Gastrocnemius medialis (tissue), 4 donors: ENCODE data around the gene YPEL5. TPM values are rescaled to one million over a fixed set of nuclear protein-coding genes. Genes with fewer than 3 reads are reported as not detected.

ENCODE experiments used
- ATAC-seq, 2 donors: fragments of 150-250 bp; one replicate each; pipeline ENCODE4 v1.9.1; 2016
- DNase-seq, 2 donors: peaks; one replicate each; pipeline ENCODE4 v3.0.0-alpha.2; 2019
- H3K27ac ChIP-seq, 4 donors: fragments of 200-600 bp; sonication (generic); 1 replicate in 1 of 4; 2 replicates in 3 of 4; pipeline ENCODE4 v1.5.1; 2016 to 2018; ENCODE audit warnings: mild to moderate bottlenecking in 2 of 4, moderate library complexity in 1 of 4
- H3K27me3 ChIP-seq, 3 donors: fragments of 200-600 bp; sonication (generic) in 2 of 3; 1 replicate in 1 of 3; 2 replicates in 2 of 3; pipeline versions ENCODE4 v1.5.1 to v1.6.0; 2016 to 2019; ENCODE audit warnings: mild to moderate bottlenecking in 1 of 3, moderate library complexity in 1 of 3
- H3K36me3 ChIP-seq, 2 donors: fragments of 200-600 bp; sonication (generic) in 1 of 2; one replicate each; pipeline ENCODE4 v1.5.1; 2017 to 2018
- H3K4me1 ChIP-seq, 2 donors: fragments of 200-600 bp; sonication (generic) in 1 of 2; one replicate each; pipeline ENCODE4 v1.5.1; 2016 to 2017; ENCODE audit warnings: mild to moderate bottlenecking in 2 of 2
- H3K4me3 ChIP-seq, 4 donors: fragments of 200-600 bp; sonication (generic) in 3 of 4; 1 replicate in 1 of 4; 2 replicates in 3 of 4; pipeline ENCODE4 v1.5.1; 2016 to 2019; ENCODE audit warnings: mild to moderate bottlenecking in 2 of 4
- H3K9me3 ChIP-seq, 3 donors: fragments of 200-600 bp; sonication (generic) in 2 of 3; 1 replicate in 1 of 3; 2 replicates in 2 of 3; pipeline ENCODE4 v1.5.1; 2016 to 2019
- POLR2A ChIP-seq, 2 donors: fragments of 450-650 bp; IDR thresholded peaks; one replicate each; pipeline ENCODE4 v1.6.1; 2017; ENCODE audit warnings: antibody characterized with exemption in 2 of 2, mild to moderate bottlenecking in 2 of 2, moderate library complexity in 2 of 2
- in situ Hi-C, 4 donors: fragments of 200-750 bp; cut with MboI; loops; one replicate each; pipeline versions ENCODE4 v1.15.0 to v1.8.0; 2017; ENCODE audit warnings: low sequenced_read_pairs in 4 of 4
- intact Hi-C: fragments of 100-400 bp; cut with DNase I; formaldehyde crosslinking; loops from one replicate; pipeline ENCODE4 v1.15.1; 2023; ENCODE audit warnings: low total_unique reads
- total RNA-seq, 4 donors: library from RNA; depleted of rRNA; stranded (reverse); fragments of >200 nt; gene quantifications; one replicate each; pipeline versions ENCODE4 v1.1.0 to v1.2.3, GENCODE V29; 2016
- TF ChIP-seq, protein P1 (sequence below), 5 experiments: fragments of 450-650 bp in 3 of 5; fragments of 200-600 bp in 2 of 5; sonication (generic) in 2 of 5; IDR thresholded peaks in 4 of 5; conservative IDR thresholded peaks in 1 of 5; 1 replicate in 4 of 5; 2 replicates in 1 of 5; pipeline ENCODE4 v1.5.1; 2016 to 2019; ENCODE audit warnings: antibody characterized with exemption in 5 of 5, mild to moderate bottlenecking in 3 of 5, moderate library complexity in 3 of 5

YPEL5 gene
- total RNA-seq, 4 donors from 2014 or later: 31.4 to 76.7 (median 53.9) TPM

DNA sequence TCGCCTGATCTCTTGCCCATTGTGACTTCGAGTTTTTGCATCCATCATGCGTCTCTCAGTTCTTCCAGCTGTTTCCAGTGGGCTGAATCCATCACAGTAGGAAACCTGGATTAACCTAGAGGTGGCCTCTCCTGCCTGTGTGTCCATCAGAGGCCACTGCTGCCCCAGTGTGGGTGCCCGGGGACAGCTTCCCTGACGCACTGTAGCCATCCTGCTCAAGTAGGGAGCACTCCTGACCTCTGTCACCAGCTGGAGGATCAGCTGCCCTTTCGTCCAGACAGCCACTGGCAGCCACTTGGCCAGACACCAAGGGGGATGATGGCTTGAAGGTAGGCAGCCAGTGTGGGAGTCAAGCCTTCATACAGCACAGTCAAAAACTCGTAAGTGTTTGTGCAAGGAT, 47.6 kb downstream of the YPEL5 start:
- H3K27ac ChIP-seq: no peak overlapping the region
- TF ChIP-seq, protein P1, sequence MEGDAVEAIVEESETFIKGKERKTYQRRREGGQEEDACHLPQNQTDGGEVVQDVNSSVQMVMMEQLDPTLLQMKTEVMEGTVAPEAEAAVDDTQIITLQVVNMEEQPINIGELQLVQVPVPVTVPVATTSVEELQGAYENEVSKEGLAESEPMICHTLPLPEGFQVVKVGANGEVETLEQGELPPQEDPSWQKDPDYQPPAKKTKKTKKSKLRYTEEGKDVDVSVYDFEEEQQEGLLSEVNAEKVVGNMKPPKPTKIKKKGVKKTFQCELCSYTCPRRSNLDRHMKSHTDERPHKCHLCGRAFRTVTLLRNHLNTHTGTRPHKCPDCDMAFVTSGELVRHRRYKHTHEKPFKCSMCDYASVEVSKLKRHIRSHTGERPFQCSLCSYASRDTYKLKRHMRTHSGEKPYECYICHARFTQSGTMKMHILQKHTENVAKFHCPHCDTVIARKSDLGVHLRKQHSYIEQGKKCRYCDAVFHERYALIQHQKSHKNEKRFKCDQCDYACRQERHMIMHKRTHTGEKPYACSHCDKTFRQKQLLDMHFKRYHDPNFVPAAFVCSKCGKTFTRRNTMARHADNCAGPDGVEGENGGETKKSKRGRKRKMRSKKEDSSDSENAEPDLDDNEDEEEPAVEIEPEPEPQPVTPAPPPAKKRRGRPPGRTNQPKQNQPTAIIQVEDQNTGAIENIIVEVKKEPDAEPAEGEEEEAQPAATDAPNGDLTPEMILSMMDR (IDR thresholded peaks at IDR 0.05 in 4 of 5, conservative IDR thresholded peaks at IDR 0.05 in 1 of 5): no peak
- TF ChIP-seq POLR2A (IDR thresholded peaks at IDR 0.05): no peak
- no peak overlapping the region for H3K4me3 ChIP-seq
- H3K27me3 ChIP-seq: no peaks in the 10 kb centered on the region
- DNase-seq (no peak), ATAC-seq (no peak)
- no peaks in the 10 kb centered on the region for H3K4me1 ChIP-seq
- in situ Hi-C loops (no loop called here), intact Hi-C loops (no loop called here)
- no peaks in the 10 kb centered on the region for H3K9me3 ChIP-seq
- no peaks in the 10 kb centered on the region for H3K36me3 ChIP-seq

DNA sequence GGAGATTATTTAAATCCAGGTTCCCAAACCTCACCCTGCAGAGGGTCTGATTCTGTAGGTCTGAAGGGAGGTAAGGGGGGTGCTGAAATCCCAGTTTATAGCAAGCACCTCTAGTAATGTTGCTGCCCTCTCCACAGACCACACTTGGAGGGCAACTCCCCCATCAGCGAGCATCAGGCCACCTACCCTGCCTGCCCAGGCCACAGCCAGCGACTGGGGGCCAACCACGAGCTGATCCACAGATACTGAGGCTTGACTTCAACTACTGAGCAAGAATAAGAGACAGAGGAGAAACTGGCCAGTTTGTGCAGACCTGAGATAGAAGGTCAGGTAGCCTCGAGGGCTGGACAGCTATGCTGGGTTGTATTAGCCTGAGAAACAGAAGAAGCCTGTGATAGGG, 48.2 kb downstream of the YPEL5 start:
- intact Hi-C loops (no loop called here), in situ Hi-C loops (no loop called here)
- DNase-seq (no peak), ATAC-seq (no peak)
- Histone ChIP-seq H3K4me1 (no peaks in the 10 kb centered on the region), H3K4me3 (no peak overlapping the region), H3K27me3 (no peaks in the 10 kb centered on the region), H3K27ac (no peak overlapping the region), H3K9me3 (no peaks in the 10 kb centered on the region), H3K36me3 (no peaks in the 10 kb centered on the region)
- TF ChIP-seq, protein P1 (IDR thresholded peaks at IDR 0.05 in 4 of 5, conservative IDR thresholded peaks at IDR 0.05 in 1 of 5): no peak
- no peak for TF ChIP-seq POLR2A (IDR thresholded peaks at IDR 0.05)

DNA sequence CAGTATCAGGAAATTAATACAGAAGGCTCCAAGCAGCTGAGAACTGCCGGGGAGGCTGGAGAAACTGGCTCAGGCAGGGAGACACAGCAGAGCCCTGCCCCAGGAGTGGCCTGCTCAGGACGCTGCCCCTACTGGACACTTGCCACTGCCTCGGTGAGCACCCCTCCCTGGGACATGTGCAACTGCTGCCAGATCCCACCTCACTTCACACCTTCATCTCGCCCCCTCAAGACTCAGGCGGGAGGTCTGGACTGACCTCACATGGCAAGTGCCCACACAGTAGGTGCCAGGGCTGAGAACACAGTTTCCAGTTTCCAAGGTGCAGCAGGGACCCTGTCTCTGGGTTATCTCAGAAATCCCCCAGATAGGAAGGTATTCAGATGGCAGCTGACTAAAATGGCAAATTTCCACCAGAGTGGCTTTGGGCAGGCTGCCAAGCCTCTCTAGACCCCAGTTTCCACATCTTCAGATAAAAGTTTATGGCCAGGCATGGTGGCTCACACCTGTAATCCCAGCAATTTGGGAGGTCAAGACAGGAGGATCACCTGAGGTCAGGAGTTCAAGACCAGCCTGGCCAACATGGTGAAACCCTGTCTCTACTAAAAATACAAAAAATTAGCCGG, 50.9 kb downstream of the YPEL5 start:
- in situ Hi-C loops: no loop called here
- Histone ChIP-seq H3K9me3 (no peaks in the 10 kb centered on the region), H3K4me3 (no peak overlapping the region), H3K27me3 (no peaks in the 10 kb centered on the region), H3K4me1 (no peaks in the 10 kb centered on the region), H3K27ac (no peak overlapping the region), H3K36me3 (no peaks in the 10 kb centered on the region)
- intact Hi-C loops: no loop called here
- no peak for ATAC-seq
- no peak for DNase-seq
- TF ChIP-seq, protein P1 (IDR thresholded peaks at IDR 0.05 in 4 of 5, conservative IDR thresholded peaks at IDR 0.05 in 1 of 5): no peak
- no peak for TF ChIP-seq POLR2A (IDR thresholded peaks at IDR 0.05)

DNA sequence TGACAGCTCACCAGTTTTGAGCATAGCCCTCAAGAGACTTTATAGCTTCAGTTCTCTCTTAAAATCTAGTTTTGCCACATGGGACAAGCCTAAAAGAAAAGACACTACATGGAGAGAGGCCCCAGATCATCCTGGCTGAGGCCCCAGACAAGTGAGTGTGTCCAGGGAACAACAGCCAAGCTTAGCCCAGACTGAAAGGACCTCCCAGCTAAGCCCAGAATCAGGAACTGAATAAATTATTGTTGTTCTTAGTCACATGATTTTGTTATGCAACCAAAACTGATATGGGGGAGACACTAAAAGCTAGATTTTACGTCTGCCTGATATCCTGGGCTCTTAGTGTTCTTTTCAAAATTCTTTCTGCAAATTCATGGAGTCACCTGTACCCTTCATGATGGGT, 55.2 kb downstream of the YPEL5 start:
- peak; percentile 29 to 35 for DNase-seq
- Histone ChIP-seq H3K36me3 (no peaks in the 10 kb centered on the region), H3K9me3 (no peaks in the 10 kb centered on the region), H3K27me3 (no peaks in the 10 kb centered on the region), H3K4me1 (no peaks in the 10 kb centered on the region), H3K27ac (peak overlapping the region in 3 of 4 donors; percentile 17 to 42 (median 37)), H3K4me3 (no peak overlapping the region)
- intact Hi-C loops (no loop called here), in situ Hi-C loops (loop anchor here in 2 of 4 donors (10.0 to 25.0 kb wide), 3 partner anchors 503 to 1135 kb away; no protein-coding TSS in a partner anchor)
- peak; percentile 25 to 55 for ATAC-seq
- no peak for TF ChIP-seq POLR2A (IDR thresholded peaks at IDR 0.05)
- TF ChIP-seq, protein P1 (IDR thresholded peaks at IDR 0.05 in 4 of 5, conservative IDR thresholded peaks at IDR 0.05 in 1 of 5): no peak

DNA sequence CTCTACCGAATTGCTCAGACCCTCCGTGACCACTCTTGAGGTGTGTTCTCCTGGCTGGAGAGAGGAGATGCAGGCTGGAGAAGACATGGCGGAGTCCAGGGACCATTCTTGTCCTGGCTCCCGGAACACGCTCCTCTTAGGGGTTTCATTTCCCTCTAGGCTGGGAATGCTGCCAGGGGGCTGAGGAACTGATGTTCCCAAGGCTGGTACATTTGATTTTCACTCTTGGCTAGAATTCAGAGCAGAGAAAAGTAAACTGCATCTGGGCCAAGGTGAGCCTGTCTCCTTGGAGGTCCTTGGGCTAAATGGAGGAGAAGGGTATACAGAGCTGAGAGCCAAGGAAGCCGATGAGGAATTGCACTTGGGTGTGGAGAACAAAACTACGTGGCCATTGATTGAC, 56.3 kb downstream of the YPEL5 start:
- H3K4me1 ChIP-seq: no peaks in the 10 kb centered on the region
- no peaks in the 10 kb centered on the region for H3K9me3 ChIP-seq
- in situ Hi-C loops: loop anchor here in 2 of 4 donors (10.0 to 25.0 kb wide), 3 partner anchors 502 to 1134 kb away; no protein-coding TSS in a partner anchor
- H3K4me3 ChIP-seq: no peak overlapping the region
- H3K27me3 ChIP-seq: no peaks in the 10 kb centered on the region
- no peak overlapping the region for H3K27ac ChIP-seq
- H3K36me3 ChIP-seq: no peaks in the 10 kb centered on the region
- intact Hi-C loops: no loop called here
- TF ChIP-seq, protein P1 (IDR thresholded peaks at IDR 0.05 in 4 of 5, conservative IDR thresholded peaks at IDR 0.05 in 1 of 5): no peak
- DNase-seq (no peak), ATAC-seq (no peak)
